Endometrium (tissue), 2 donors: Measurements from ENCODE around the gene CRTC1.

Source experiments
- FAIRE-seq: peaks from 2 replicates; lab custom pipeline; 2012; peaks lifted over from hg19 to GRCh38; lab: Jason Lieb, UNC
- donor health status: control.
- donor health status: control.

The CRTC1 gene

GRCh38 chr19:18785179-18786124, 102.0 kb downstream of the CRTC1 start:
- no peak for FAIRE-seq

- no peak for FAIRE-seq
These were observed 105.3 kb downstream of the CRTC1 start for GRCh38 chr19:18788529-18789421.

- FAIRE-seq = no peak
These were observed 106.0 kb downstream of the CRTC1 start for GRCh38 chr19:18789422-18789869.

- FAIRE-seq = no peak
These were observed 106.5 kb downstream of the CRTC1 start for GRCh38 chr19:18789883-18790565.

GRCh38 chr19:18790566-18791314, 107.3 kb downstream of the CRTC1 start, which contains the start of gene COMP:
COMP (minus strand) TSS chr19:18791305; CDS start chr19:18791269, 36 bp downstream.
- no peak for FAIRE-seq

- no peak for FAIRE-seq
These were observed 107.8 kb downstream of the CRTC1 start for GRCh38 chr19:18791315-18791678.

- FAIRE-seq = no peak
These were observed 109.2 kb downstream of the CRTC1 start for GRCh38 chr19:18792661-18793060.

GRCh38 chr19:18793144-18794028, 109.9 kb downstream of the CRTC1 start:
- FAIRE-seq = no peak

GRCh38 chr19:18794029-18794313, 110.5 kb downstream of the CRTC1 start:
- FAIRE-seq = no peak

- FAIRE-seq = no peak
These were observed 111.2 kb downstream of the CRTC1 start for GRCh38 chr19:18794692-18795091.

GRCh38 chr19:18795540-18795939, 112.1 kb downstream of the CRTC1 start:
- FAIRE-seq = no peak

GRCh38 chr19:18796239-18796638, 112.8 kb downstream of the CRTC1 start:
- no peak for FAIRE-seq

- no peak for FAIRE-seq
These were observed 115.2 kb downstream of the CRTC1 start for GRCh38 chr19:18798384-18799352.

GRCh38 chr19:18799389-18799970, 116.0 kb downstream of the CRTC1 start:
- FAIRE-seq = no peak

GRCh38 chr19:18800079-18800478, 116.6 kb downstream of the CRTC1 start:
- no peak for FAIRE-seq

- no peak for FAIRE-seq
These were observed 117.2 kb downstream of the CRTC1 start for GRCh38 chr19:18800636-18801035.

- no peak for FAIRE-seq
These were observed 118.9 kb downstream of the CRTC1 start for GRCh38 chr19:18802354-18802753.

- FAIRE-seq = no peak
These were observed 120.2 kb downstream of the CRTC1 start for GRCh38 chr19:18803550-18804138.
